ENCODE data around the gene TTC28.

TTC28 gene

GRCh38 chr22:28425211-28425610 is 254.4 kb downstream of the TTC28 start:
- TF ChIP-seq, protein P1, sequence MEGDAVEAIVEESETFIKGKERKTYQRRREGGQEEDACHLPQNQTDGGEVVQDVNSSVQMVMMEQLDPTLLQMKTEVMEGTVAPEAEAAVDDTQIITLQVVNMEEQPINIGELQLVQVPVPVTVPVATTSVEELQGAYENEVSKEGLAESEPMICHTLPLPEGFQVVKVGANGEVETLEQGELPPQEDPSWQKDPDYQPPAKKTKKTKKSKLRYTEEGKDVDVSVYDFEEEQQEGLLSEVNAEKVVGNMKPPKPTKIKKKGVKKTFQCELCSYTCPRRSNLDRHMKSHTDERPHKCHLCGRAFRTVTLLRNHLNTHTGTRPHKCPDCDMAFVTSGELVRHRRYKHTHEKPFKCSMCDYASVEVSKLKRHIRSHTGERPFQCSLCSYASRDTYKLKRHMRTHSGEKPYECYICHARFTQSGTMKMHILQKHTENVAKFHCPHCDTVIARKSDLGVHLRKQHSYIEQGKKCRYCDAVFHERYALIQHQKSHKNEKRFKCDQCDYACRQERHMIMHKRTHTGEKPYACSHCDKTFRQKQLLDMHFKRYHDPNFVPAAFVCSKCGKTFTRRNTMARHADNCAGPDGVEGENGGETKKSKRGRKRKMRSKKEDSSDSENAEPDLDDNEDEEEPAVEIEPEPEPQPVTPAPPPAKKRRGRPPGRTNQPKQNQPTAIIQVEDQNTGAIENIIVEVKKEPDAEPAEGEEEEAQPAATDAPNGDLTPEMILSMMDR (IDR thresholded peaks at IDR 0.05; ENCODE audit: extremely low read depth, missing control alignments): no peak
- no peak for DNase-seq (ENCODE audit: low spot score)

DNA sequence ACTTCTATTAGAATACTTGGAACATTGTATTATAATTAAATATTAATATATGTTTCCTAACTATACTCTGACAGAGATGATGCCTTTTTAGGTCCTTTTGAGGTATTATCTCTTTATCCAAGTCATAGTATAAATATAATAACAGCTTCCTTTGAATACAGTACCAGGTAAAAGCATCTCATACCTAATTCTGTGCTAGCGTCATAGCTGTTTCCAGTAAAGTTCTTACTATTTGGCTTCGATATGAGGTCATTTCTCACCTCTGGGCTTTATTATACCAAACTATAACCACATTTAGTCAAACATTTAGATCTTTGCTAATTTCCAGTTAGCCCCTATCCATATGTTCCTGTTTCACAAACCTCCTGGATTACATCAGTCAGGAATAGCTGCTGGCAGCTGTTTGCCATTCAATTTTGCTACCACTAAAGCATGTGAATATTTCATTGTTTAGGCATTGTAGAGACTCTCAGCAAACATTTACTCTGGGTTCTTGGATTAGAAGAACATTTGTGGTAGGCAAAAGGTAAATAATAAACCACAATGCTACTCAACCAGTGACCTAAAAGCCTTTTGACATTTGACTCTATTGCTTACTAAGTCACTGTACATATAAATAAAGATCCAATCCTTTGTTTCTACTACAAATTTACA is 255.1 kb downstream of the TTC28 start:
- TF ChIP-seq, protein P1 (IDR thresholded peaks at IDR 0.05; ENCODE audit: extremely low read depth, missing control alignments): no peak
- no peak for DNase-seq (ENCODE audit: low spot score)

DNA sequence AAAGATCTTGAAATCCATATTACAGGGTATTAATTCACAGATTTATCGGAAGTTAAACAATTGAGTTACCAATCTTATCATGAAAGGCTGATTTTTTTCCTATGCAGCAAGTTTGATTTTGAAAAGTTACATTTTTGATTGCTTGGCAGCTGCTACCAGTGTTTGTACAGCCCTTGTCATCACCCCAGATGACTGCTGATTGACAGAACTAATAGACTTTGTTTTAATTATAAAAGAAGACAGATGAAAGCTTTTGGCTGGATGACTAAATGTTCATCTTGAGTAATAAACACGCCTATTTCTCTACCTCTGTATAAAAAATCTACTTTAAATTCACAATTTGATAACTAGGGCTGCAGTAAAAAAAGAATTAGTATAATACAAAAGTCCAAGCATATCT is 259.7 kb downstream of the TTC28 start:
- TF ChIP-seq, protein P1 (IDR thresholded peaks at IDR 0.05; ENCODE audit: extremely low read depth, missing control alignments): no peak
- DNase-seq (ENCODE audit: low spot score): no peak

DNA sequence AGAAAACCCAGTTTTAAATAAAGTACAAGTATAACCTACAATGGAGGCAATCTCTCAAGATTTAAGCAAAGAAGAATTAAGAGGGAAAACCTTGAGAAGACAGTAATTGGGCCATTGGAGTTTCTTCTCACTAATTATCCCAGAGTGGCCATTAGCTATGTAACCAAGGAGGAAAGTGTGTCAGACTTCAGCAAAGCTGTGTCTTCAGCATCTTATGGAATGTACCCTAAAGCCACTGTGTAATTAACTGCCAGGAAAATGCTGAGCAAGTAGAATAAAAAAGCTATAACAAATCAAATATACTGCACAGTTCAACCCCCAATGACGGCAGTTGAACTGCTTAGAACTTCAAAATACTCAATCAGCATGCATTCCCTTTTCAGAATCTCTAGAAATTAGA is 261.6 kb downstream of the TTC28 start:
- DNase-seq (ENCODE audit: low spot score): no peak
- TF ChIP-seq, protein P1 (IDR thresholded peaks at IDR 0.05; ENCODE audit: extremely low read depth, missing control alignments): no peak

DNA sequence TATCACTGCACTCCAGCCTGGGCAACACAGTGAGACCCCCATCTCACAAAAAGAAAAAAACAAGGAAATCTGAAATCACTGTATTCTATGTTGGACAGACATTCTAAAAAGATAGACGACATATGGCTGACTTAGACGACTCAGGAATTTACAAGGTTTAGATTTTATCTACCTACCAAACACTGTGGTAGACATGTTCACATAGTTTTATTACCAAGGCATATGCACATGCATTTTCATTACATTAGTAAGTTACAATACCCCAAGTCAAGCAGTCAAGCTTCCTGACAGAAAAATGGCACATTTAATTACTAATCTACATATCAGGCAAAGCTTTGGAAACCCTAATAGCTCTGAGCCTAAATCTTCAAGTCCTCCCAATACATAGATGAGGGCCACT is 262.2 kb downstream of the TTC28 start:
- TF ChIP-seq, protein P1 (IDR thresholded peaks at IDR 0.05; ENCODE audit: extremely low read depth, missing control alignments): no peak
- no peak for DNase-seq (ENCODE audit: low spot score)

- TF ChIP-seq, protein P1 (IDR thresholded peaks at IDR 0.05; ENCODE audit: extremely low read depth, missing control alignments): no peak
- DNase-seq (ENCODE audit: low spot score): no peak
Measured at GRCh38 chr22:28414913-28415312, 264.7 kb downstream of the TTC28 start.

GRCh38 chr22:28413612-28414399 is 265.8 kb downstream of the TTC28 start:
- TF ChIP-seq, protein P1 (IDR thresholded peaks at IDR 0.05; ENCODE audit: extremely low read depth, missing control alignments): no peak
- DNase-seq (ENCODE audit: low spot score): no peak

Data from GM20000 (cell line).